Cardiac muscle cell (in vitro differentiated cells and primary cell): ENCODE data around the gene EIF6. TPM values are rescaled to one million over a fixed set of nuclear protein-coding genes. Genes with fewer than 3 reads are reported as not detected.

Source experiments
- DNase-seq, 2 donors: peaks; one replicate each; pipeline versions ENCODE4 v3.0.0 to v3.0.0-alpha.2; 2010 to 2017; ENCODE audit warnings: low read depth in 1 of 2, low spot score in 1 of 2
- H3K27ac ChIP-seq: fragments of 200-600 bp; sonication (generic); 2 replicates; pipeline ENCODE4 v1.5.1; 2016
- H3K27me3 ChIP-seq: fragments of 200-600 bp; sonication (generic); 2 replicates; pipeline ENCODE4 v1.6.0; 2016; ENCODE audit warnings: control low read depth
- H3K36me3 ChIP-seq: fragments of 200-600 bp; sonication (generic); 2 replicates; pipeline ENCODE4 v1.5.1; 2016; ENCODE audit warnings: control low read depth
- H3K4me1 ChIP-seq: fragments of 200-600 bp; sonication (generic); 2 replicates; pipeline ENCODE4 v1.8.1; 2017; ENCODE audit warnings: low read depth, mild to moderate bottlenecking, mixed run types
- H3K4me3 ChIP-seq: fragments of 200-600 bp; sonication (generic); 2 replicates; pipeline ENCODE4 v1.5.1; 2016; ENCODE audit warnings: mild to moderate bottlenecking
- H3K9me3 ChIP-seq: fragments of 200-600 bp; sonication (generic); 2 replicates; pipeline ENCODE4 v1.5.1; 2017; ENCODE audit warnings: low read depth, mild to moderate bottlenecking, control low read depth
- CTCF ChIP-seq: IDR thresholded peaks from 2 replicates; pipeline ENCODE4 v1.5.1; 2012; ENCODE audit warnings: low read depth, mild to moderate bottlenecking, low read length
- polyA plus RNA-seq: library from polyadenylated mRNA; unstranded; fragments of >200 nt; fragmentation: Nextera tagmentation; extraction: Ambion mirVana; gene quantifications from 2 replicates; pipeline ENCODE4 v1.2.1, GENCODE V29; 2016
- total RNA-seq: library from RNA; depleted of rRNA; stranded (reverse); fragments of >200 nt; gene quantifications from 2 replicates; pipeline ENCODE4 v1.2.3, GENCODE V29; 2016

The EIF6 gene
- total and polyA plus RNA-seq, 2 experiments from 2014 or later = 80.4 to 203 TPM

- no peaks in the 10 kb centered on the region for H3K4me1 ChIP-seq
- no peaks in the 10 kb centered on the region for H3K9me3 ChIP-seq
- H3K27ac ChIP-seq = no peak overlapping the region
- TF ChIP-seq CTCF = peak; percentile 94
- no peaks in the 10 kb centered on the region for H3K27me3 ChIP-seq
- DNase-seq = peak; percentile 90 to 91
- H3K4me3 ChIP-seq = no peak overlapping the region
- H3K36me3 ChIP-seq = no peaks in the 10 kb centered on the region
These were observed 19.3 kb upstream of the EIF6 start for GRCh38 chr20:35303735-35304491.

GRCh38 chr20:35303382-35303734 lies 18.8 kb upstream of the EIF6 start:
- H3K36me3 ChIP-seq = no peaks in the 10 kb centered on the region
- no peaks in the 10 kb centered on the region for H3K9me3 ChIP-seq
- H3K27me3 ChIP-seq = no peaks in the 10 kb centered on the region
- H3K4me3 ChIP-seq = no peak overlapping the region
- no peak for TF ChIP-seq CTCF
- DNase-seq = no peak
- H3K4me1 ChIP-seq = no peaks in the 10 kb centered on the region
- H3K27ac ChIP-seq = no peak overlapping the region

- H3K4me3 ChIP-seq = no peak overlapping the region
- no peak for DNase-seq
- no peaks in the 10 kb centered on the region for H3K36me3 ChIP-seq
- H3K27ac ChIP-seq = no peak overlapping the region
- no peaks in the 10 kb centered on the region for H3K27me3 ChIP-seq
- no peak for TF ChIP-seq CTCF
- H3K9me3 ChIP-seq = no peaks in the 10 kb centered on the region
- no peaks in the 10 kb centered on the region for H3K4me1 ChIP-seq
These were observed 18.1 kb upstream of the EIF6 start for GRCh38 chr20:35302421-35303335.

GRCh38 chr20:35301426-35301825 lies 16.9 kb upstream of the EIF6 start:
- H3K27me3 ChIP-seq = no peaks in the 10 kb centered on the region
- no peaks in the 10 kb centered on the region for H3K9me3 ChIP-seq
- no peaks in the 10 kb centered on the region for H3K36me3 ChIP-seq
- peaks cover 9% of the 10 kb centered on the region for H3K4me1 ChIP-seq
- H3K27ac ChIP-seq = no peak overlapping the region
- no peak for DNase-seq
- no peak for TF ChIP-seq CTCF
- no peak overlapping the region for H3K4me3 ChIP-seq

GRCh38 chr20:35300469-35301262 lies 16.1 kb upstream of the EIF6 start:
- no peaks in the 10 kb centered on the region for H3K36me3 ChIP-seq
- no peak for DNase-seq
- H3K4me3 ChIP-seq = no peak overlapping the region
- no peaks in the 10 kb centered on the region for H3K27me3 ChIP-seq
- H3K9me3 ChIP-seq = no peaks in the 10 kb centered on the region
- H3K4me1 ChIP-seq = peaks cover 14% of the 10 kb centered on the region
- H3K27ac ChIP-seq = no peak overlapping the region
- no peak for TF ChIP-seq CTCF
